CD4-positive, alpha-beta T cell (primary cell): Measurements from ENCODE around the gene PDGFC. TPM values are rescaled to one million over a fixed set of nuclear protein-coding genes. Genes with fewer than 3 reads are reported as not detected.

Experiments
- ATAC-seq: fragments of 200-7000 bp; cut with Tn5 transposase; one replicate; pipeline ENCODE4 v1.10.0; 2022; ENCODE audit warnings: mild to moderate bottlenecking; ENCODE audit not compliant: poor library complexity
- CTCF ChIA-PET: fragments of 350-600 bp; sonication (Branson Sonifier 250); formaldehyde crosslinking; loops from one replicate; lab custom pipeline; 2021; ENCODE audit warnings: antibody characterized with exemption, inconsistent platforms; lab: Charles Lee
- POLR2A ChIA-PET: fragments of 350-600 bp; sonication (Branson Sonifier 250); formaldehyde crosslinking; loops from one replicate; lab custom pipeline; 2021; ENCODE audit warnings: antibody characterized with exemption, inconsistent platforms; lab: Charles Lee
- DNase-seq, 14 experiments: peaks; one replicate each; pipeline ENCODE4 v3.0.0-alpha.2; 2013 to 2020; ENCODE audit warnings: mixed read lengths in 2 of 14
- H3K27ac ChIP-seq, 2 donors: one replicate each; pipeline versions ENCODE4 v1.5.1 to v1.7.0; 2013; ENCODE audit warnings: low read length in 2 of 2, low read depth in 1 of 2, mild to moderate bottlenecking in 1 of 2
- H3K27me3 ChIP-seq, 2 experiments: 1 replicate in 1 of 2; 2 replicates in 1 of 2; pipeline versions ENCODE4 v1.6.1 to v1.7.0; 2013; ENCODE audit warnings: low read length in 2 of 2, control low read depth in 1 of 2, mild to moderate bottlenecking in 1 of 2, moderate library complexity in 1 of 2; ENCODE audit not compliant: insufficient read depth in 2 of 2, control insufficient read depth in 1 of 2
- H3K36me3 ChIP-seq: one replicate; pipeline ENCODE4 v1.6.1; 2013; ENCODE audit warnings: low read length, control low read depth; ENCODE audit not compliant: insufficient read depth
- H3K4me1 ChIP-seq: one replicate; pipeline ENCODE4 v1.6.1; 2013; ENCODE audit warnings: low read length, control low read depth; ENCODE audit not compliant: insufficient read depth
- H3K4me3 ChIP-seq: one replicate; pipeline ENCODE4 v1.5.1; 2013; ENCODE audit warnings: mild to moderate bottlenecking, low read length, moderate library complexity
- H3K9me3 ChIP-seq, 2 experiments: 1 replicate in 1 of 2; 2 replicates in 1 of 2; pipeline versions ENCODE4 v1.6.1 to v1.7.0; 2013; ENCODE audit warnings: low read length in 2 of 2, mild to moderate bottlenecking in 2 of 2, control low read depth in 1 of 2, moderate library complexity in 1 of 2; ENCODE audit not compliant: control insufficient read depth in 1 of 2, insufficient read depth in 1 of 2
- H3K27ac Mint-ChIP-seq: one replicate; pipeline ENCODE4 v1.8.0; 2020; ENCODE audit warnings: mixed read lengths
- H3K27me3 Mint-ChIP-seq: one replicate; pipeline ENCODE4 v1.8.0; 2021; ENCODE audit warnings: mixed read lengths
- H3K36me3 Mint-ChIP-seq: one replicate; pipeline ENCODE4 v1.8.0; 2021; ENCODE audit warnings: low read depth, mixed read lengths
- H3K4me1 Mint-ChIP-seq: one replicate; pipeline ENCODE4 v1.8.0; 2021; ENCODE audit warnings: low read depth, mixed read lengths
- H3K4me3 Mint-ChIP-seq: one replicate; pipeline ENCODE4 v1.8.0; 2020; ENCODE audit warnings: mild to moderate bottlenecking, mixed read lengths
- H3K9me3 Mint-ChIP-seq: one replicate; pipeline ENCODE4 v1.8.0; 2020; ENCODE audit warnings: mixed read lengths
- CTCF ChIP-seq: fragments of 200-600 bp; IDR thresholded peaks from one replicate; pipeline ENCODE4 v1.8.0; 2022; ENCODE audit warnings: antibody characterized with exemption, mild to moderate bottlenecking
- intact Hi-C, 2 experiments: fragments of 100-400 bp; cut with DNase I in 1 of 2; cut with micrococcal nuclease in 1 of 2; formaldehyde crosslinking; loops; one replicate each; pipeline versions ENCODE4 v1.15.1 to v1.9.0; 2023 to 2025; cut with DNase I, micrococcal nuclease
- total RNA-seq, 174 experiments: library from RNA in 2 of 174; stranded (reverse) in 2 of 174; gene quantifications; one replicate each; pipeline ENCODE4 v1.2.3 and lab custom pipeline; 2021 to 2026

Gene PDGFC
- total RNA-seq, 2 experiments from 2014 or later, result not detected

GRCh38 chr4:156931267-156931666, 40.3 kb downstream of the PDGFC start:
- ChIA-PET CTCF (no interaction called here), POLR2A (no interaction called here)
- intact Hi-C loops, result no loop called here
- no peak overlapping the region for H3K4me3 ChIP-seq
- H3K36me3 ChIP-seq, result no peaks in the 10 kb centered on the region
- no peak for DNase-seq
- H3K9me3 ChIP-seq, result peaks cover 0 to 8% of the 10 kb centered on the region in 2 experiments
- Mint-ChIP-seq H3K27me3 (no peaks in the 10 kb centered on the region), H3K27ac (no peak overlapping the region), H3K36me3 (no peaks in the 10 kb centered on the region), H3K4me1 (no peaks in the 10 kb centered on the region), H3K4me3 (no peak overlapping the region), H3K9me3 (peaks cover 6% of the 10 kb centered on the region)
- H3K27ac ChIP-seq, result no peak overlapping the region
- TF ChIP-seq CTCF, result no peak
- ATAC-seq, result no peak
- no peaks in the 10 kb centered on the region for H3K27me3 ChIP-seq
- H3K4me1 ChIP-seq, result no peaks in the 10 kb centered on the region

- H3K36me3 ChIP-seq, result no peaks in the 10 kb centered on the region
- no peak for TF ChIP-seq CTCF
- H3K4me1 ChIP-seq, result no peaks in the 10 kb centered on the region
- Mint-ChIP-seq H3K27ac (no peak overlapping the region), H3K4me3 (no peak overlapping the region), H3K9me3 (peaks cover 9% of the 10 kb centered on the region), H3K4me1 (no peaks in the 10 kb centered on the region), H3K36me3 (no peaks in the 10 kb centered on the region), H3K27me3 (no peaks in the 10 kb centered on the region)
- CTCF ChIA-PET, result no interaction called here
- no peaks in the 10 kb centered on the region for H3K27me3 ChIP-seq
- no peak overlapping the region for H3K4me3 ChIP-seq
- POLR2A ChIA-PET, result no interaction called here
- peaks cover 0 to 8% of the 10 kb centered on the region in 2 experiments for H3K9me3 ChIP-seq
- intact Hi-C loops, result no loop called here
- no peak overlapping the region for H3K27ac ChIP-seq
- DNase-seq (no peak), ATAC-seq (no peak)
Measured at GRCh38 chr4:156929386-156930105, 42.1 kb downstream of the PDGFC start.

GRCh38 chr4:156924774-156925315, 46.8 kb downstream of the PDGFC start:
- ChIA-PET CTCF (no interaction called here), POLR2A (no interaction called here)
- DNase-seq (no peak), ATAC-seq (no peak)
- Mint-ChIP-seq H3K36me3 (no peaks in the 10 kb centered on the region), H3K4me3 (no peak overlapping the region), H3K9me3 (peaks cover 8% of the 10 kb centered on the region), H3K4me1 (no peaks in the 10 kb centered on the region), H3K27ac (no peak overlapping the region), H3K27me3 (no peaks in the 10 kb centered on the region)
- no peaks in the 10 kb centered on the region for H3K27me3 ChIP-seq
- H3K36me3 ChIP-seq, result no peaks in the 10 kb centered on the region
- no peak overlapping the region for H3K4me3 ChIP-seq
- intact Hi-C loops, result no loop called here
- H3K4me1 ChIP-seq, result no peaks in the 10 kb centered on the region
- H3K9me3 ChIP-seq, result peaks cover 0 to 4% of the 10 kb centered on the region in 2 experiments
- no peak overlapping the region for H3K27ac ChIP-seq
- no peak for TF ChIP-seq CTCF
